Ectodermal cell (in vitro differentiated cells): ENCODE results near the gene CLEC3B.
"Not testable (repeated sequence)": the region's sequence is repeated elsewhere in the genome, so short reads cannot be mapped to it uniquely, and the experiment has no call there.

Experiments
- H3K27ac ChIP-seq: 2 replicates; pipeline ENCODE4 v1.7.0; 2013; ENCODE audit warnings: mild to moderate bottlenecking, low read depth, low read length; ENCODE audit not compliant: insufficient read depth, poor library complexity, severe bottlenecking
- H3K27me3 ChIP-seq: 2 replicates; pipeline ENCODE4 v1.7.0; 2013; ENCODE audit warnings: mild to moderate bottlenecking, low read length; ENCODE audit not compliant: insufficient read depth, control insufficient read depth, poor library complexity, severe bottlenecking
- H3K36me3 ChIP-seq: one replicate; pipeline ENCODE4 v1.7.0; 2013; ENCODE audit warnings: low read length; ENCODE audit not compliant: control insufficient read depth, insufficient read depth
- H3K4me1 ChIP-seq: one replicate; pipeline ENCODE4 v1.7.0; 2013; ENCODE audit warnings: low read length; ENCODE audit not compliant: control insufficient read depth, insufficient read depth
- H3K4me3 ChIP-seq: 2 replicates; pipeline ENCODE4 v1.7.0; 2013; ENCODE audit warnings: low read depth, low read length, control low read depth; ENCODE audit not compliant: insufficient read depth
- H3K9me3 ChIP-seq: 2 replicates; pipeline ENCODE4 v1.7.0; 2013; ENCODE audit warnings: mild to moderate bottlenecking, low read length, moderate library complexity; ENCODE audit not compliant: control insufficient read depth
- WGBS, 2 experiments: methylation state at CpG; one replicate each; pipeline ENCODE4 v1.1.7; 2013; ENCODE audit warnings: missing lambda C conversion rate in 2 of 2; 5-methylcytosine and 5-hydroxymethylcytosine counted together

Gene CLEC3B

GRCh38 chr3:45062697-45063070, 36.6 kb downstream of the CLEC3B start:
- Histone ChIP-seq H3K36me3 (no peaks in the 10 kb centered on the region), H3K27ac (no peak overlapping the region), H3K4me3 (no peak overlapping the region), H3K27me3 (peaks cover under 1% of the 10 kb centered on the region), H3K9me3 (no peaks in the 10 kb centered on the region), H3K4me1 (peaks cover 11% of the 10 kb centered on the region)
- WGBS, 2 experiments, result 90 to 100% methylated on average over 1 of the region's 1 CpG

GRCh38 chr3:45064512-45065372, 38.6 kb downstream of the CLEC3B start:
- no peaks in the 10 kb centered on the region for H3K36me3 ChIP-seq
- 90 to 91% methylated on average over 11 to 12 of the region's 12 CpGs for WGBS, 2 experiments
- H3K4me1 ChIP-seq, result peaks cover 11% of the 10 kb centered on the region
- no peak overlapping the region for H3K4me3 ChIP-seq
- H3K9me3 ChIP-seq, result no peaks in the 10 kb centered on the region
- no peak overlapping the region for H3K27ac ChIP-seq
- H3K27me3 ChIP-seq, result no peaks in the 10 kb centered on the region

DNA sequence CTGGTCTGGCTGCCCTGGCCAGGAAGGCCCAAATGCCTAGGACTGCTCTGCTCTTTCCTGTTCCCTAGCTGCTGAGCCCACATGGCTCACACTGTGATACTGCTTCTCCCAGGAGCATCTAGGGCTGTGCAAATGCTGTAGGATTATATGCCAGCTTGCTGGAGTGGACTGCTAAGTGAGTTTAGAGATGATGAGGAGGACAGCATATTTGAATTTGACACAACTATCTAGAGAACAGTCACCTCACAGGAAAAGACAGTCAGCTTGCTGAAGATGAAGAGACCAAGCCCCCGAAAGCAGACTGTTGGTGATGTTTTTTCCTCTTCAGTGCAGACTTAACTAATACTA, 39.2 kb downstream of the CLEC3B start:
- H3K4me1 ChIP-seq, result peaks cover 7% of the 10 kb centered on the region
- WGBS, 2 experiments, result 80 to 86% methylated on average over 1 of the region's 1 CpG
- H3K4me3 ChIP-seq, result no peak overlapping the region

DNA sequence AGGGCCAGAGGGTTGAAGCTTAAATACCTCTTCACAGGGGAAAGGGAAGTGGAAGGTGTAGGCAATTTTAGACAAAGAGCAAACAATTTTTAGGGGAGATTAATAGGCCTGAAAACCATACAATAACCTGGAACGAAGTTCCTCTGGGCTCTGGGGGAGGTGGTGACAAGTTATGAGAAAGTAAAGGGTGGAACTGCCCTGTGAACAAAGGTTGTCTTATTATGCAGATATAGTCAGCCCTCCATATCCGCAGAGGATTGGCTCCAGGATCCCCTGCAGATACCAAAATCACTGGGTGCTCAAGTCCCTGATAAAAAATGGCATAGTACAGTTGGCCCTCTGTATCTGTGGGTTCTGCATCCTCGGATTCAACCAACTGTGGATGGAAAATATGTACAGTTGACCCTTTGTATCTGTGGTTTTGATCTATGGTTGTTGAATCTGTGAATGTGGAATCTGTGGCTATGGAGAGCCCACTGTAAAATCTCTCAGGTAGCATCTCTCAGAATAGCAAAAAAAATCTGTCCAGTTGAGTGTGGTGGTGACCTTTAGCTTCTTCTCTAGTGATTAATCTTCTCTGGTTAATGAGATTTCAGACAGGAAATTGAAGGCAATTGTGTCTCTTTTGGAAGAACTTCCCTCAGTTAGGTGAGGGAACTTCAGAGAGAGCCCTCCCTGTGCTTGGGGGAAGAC, 40.2 kb downstream of the CLEC3B start:
- no peaks in the 10 kb centered on the region for H3K9me3 ChIP-seq
- 85% methylated on average over 3 of the region's 3 CpGs for WGBS, 2 experiments
- H3K4me3 ChIP-seq, result no peak overlapping the region
- H3K36me3 ChIP-seq, result no peaks in the 10 kb centered on the region
- H3K27ac ChIP-seq, result no peak overlapping the region
- H3K27me3 ChIP-seq, result no peaks in the 10 kb centered on the region
- H3K4me1 ChIP-seq, result no peaks in the 10 kb centered on the region

More for the DNA sequence above, 39.2 kb downstream of the CLEC3B start:
- H3K9me3 ChIP-seq, result no peaks in the 10 kb centered on the region
- no peaks in the 10 kb centered on the region for H3K36me3 ChIP-seq
- H3K27ac ChIP-seq, result no peak overlapping the region
- H3K27me3 ChIP-seq, result no peaks in the 10 kb centered on the region

GRCh38 chr3:45067486-45067885, 41.4 kb downstream of the CLEC3B start:
- H3K9me3 ChIP-seq, result no peaks in the 10 kb centered on the region
- H3K36me3 ChIP-seq, result no peaks in the 10 kb centered on the region
- 90 to 100% methylated on average over 3 of the region's 4 CpGs for WGBS, 2 experiments
- no peak overlapping the region for H3K4me3 ChIP-seq
- H3K27me3 ChIP-seq, result no peaks in the 10 kb centered on the region
- no peaks in the 10 kb centered on the region for H3K4me1 ChIP-seq
- no peak overlapping the region for H3K27ac ChIP-seq

GRCh38 chr3:45067941-45068340, 41.8 kb downstream of the CLEC3B start:
- Histone ChIP-seq H3K4me1 (no peaks in the 10 kb centered on the region), H3K27ac (no peak overlapping the region), H3K36me3 (no peaks in the 10 kb centered on the region), H3K9me3 (no peaks in the 10 kb centered on the region), H3K4me3 (no peak overlapping the region), H3K27me3 (no peaks in the 10 kb centered on the region)
- 89 to 93% methylated on average over 3 of the region's 3 CpGs for WGBS, 2 experiments

GRCh38 chr3:45071075-45071474, 45.0 kb downstream of the CLEC3B start:
- no peak overlapping the region for H3K27ac ChIP-seq
- H3K27me3 ChIP-seq, result no peaks in the 10 kb centered on the region
- no peak overlapping the region for H3K4me3 ChIP-seq
- H3K36me3 ChIP-seq, result no peaks in the 10 kb centered on the region
- no peaks in the 10 kb centered on the region for H3K9me3 ChIP-seq
- no peaks in the 10 kb centered on the region for H3K4me1 ChIP-seq

DNA sequence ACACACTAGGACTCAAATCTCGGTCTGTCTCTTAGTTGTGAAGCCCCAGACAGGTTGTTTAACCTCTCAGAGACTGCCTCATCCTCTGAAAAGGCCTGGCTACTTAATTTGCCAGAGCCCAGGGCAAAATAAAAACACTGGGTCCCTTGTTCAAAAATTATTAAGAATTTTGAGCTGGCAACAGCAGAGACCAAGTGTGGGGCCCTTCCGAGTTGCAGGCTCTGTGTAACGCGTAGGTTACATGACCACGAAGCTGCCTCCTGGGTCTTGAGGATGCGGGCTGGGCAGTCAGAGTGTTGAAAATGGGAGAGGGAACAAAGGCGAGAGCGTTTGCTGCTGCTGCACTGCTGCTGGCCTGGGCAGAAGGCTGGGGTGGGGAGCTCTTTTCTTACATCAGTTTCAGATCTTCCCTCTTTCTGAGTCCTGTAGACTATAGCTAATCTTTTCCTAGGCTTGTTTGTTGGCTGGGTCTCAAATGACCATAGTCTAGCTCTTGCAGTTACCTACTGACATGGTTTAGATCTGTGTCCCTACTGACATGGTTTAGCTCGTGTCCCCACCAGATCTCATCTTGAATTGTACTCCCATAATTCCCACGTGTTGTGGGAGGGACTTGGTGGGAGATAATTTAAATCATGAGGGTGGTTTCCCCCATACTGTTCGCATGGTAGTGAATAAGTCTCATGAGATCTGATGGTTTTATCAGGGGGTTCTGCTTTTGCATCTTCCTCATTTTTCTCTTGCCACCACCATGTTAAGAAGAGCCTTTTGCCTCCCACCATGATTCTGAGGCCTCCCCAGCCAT, 49.9 kb downstream of the CLEC3B start:
- Histone ChIP-seq H3K4me1 (no peaks in the 10 kb centered on the region), H3K27ac (no peak overlapping the region), H3K4me3 (no peak overlapping the region), H3K36me3 (no peaks in the 10 kb centered on the region), H3K9me3 (no peaks in the 10 kb centered on the region), H3K27me3 (no peaks in the 10 kb centered on the region)
- 88% methylated on average over 11 of the region's 11 CpGs for WGBS, 2 experiments

GRCh38 chr3:45078256-45078655, 52.2 kb downstream of the CLEC3B start:
- not testable (repeated sequence) for H3K36me3 ChIP-seq
- WGBS, 2 experiments, result 79 to 94% methylated on average over 1 of the region's 1 CpG

GRCh38 chr3:45078910-45079522, 52.9 kb downstream of the CLEC3B start:
- H3K27ac ChIP-seq, result no peak overlapping the region
- 80 to 85% methylated on average over 8 of the region's 8 CpGs for WGBS, 2 experiments
- no peak overlapping the region for H3K4me3 ChIP-seq
- H3K27me3 ChIP-seq, result no peaks in the 10 kb centered on the region
- no peaks in the 10 kb centered on the region for H3K9me3 ChIP-seq
- no peaks in the 10 kb centered on the region for H3K36me3 ChIP-seq
- H3K4me1 ChIP-seq, result no peaks in the 10 kb centered on the region

More at GRCh38 chr3:45078256-45078655, 52.2 kb downstream of the CLEC3B start:
- not testable (repeated sequence) for H3K4me1 ChIP-seq, H3K27me3 ChIP-seq, H3K9me3 ChIP-seq, H3K27ac ChIP-seq, H3K4me3 ChIP-seq
